SU-DHL-6 (cell line): ENCODE results near the gene CATSPER4.

Experiments used
- EZH2phosphoT487 ChIP-seq: fragments of 200-600 bp; sonication (generic), shearing (Covaris generic); conservative IDR thresholded peaks from 2 replicates; pipeline ENCODE4 v1.6.1; 2018; ENCODE audit warnings: mild to moderate bottlenecking, antibody characterized with exemption, low read length, moderate library complexity, mixed read lengths
- TF ChIP-seq, protein P1 (sequence below): fragments of 200-600 bp; sonication (generic); IDR thresholded peaks from one replicate; pipeline ENCODE4 v1.5.1; 2017; ENCODE audit warnings: antibody characterized with exemption, mild to moderate bottlenecking, low read length, moderate library complexity; ENCODE audit not compliant: insufficient read depth, poor library complexity, severe bottlenecking

DNA sequence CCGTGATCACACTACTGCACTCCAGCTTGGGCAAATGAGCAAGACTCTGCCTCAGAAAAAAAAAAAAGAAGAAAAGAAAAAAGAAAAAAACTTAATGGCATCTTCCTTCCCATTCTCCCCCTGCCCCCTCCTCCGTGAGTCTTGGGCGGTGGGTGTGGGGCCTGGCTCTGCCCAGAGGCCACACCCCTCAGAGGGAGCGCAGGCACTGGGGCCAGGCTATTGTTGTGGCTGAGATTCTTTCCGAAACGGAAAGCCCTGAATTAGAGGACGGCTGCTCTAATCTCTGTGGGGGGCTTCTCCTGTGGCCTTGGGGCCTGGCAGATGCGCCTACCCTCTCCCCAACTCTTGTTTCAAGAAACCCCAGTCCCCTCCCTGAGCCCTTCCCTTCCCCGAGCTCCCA lies 35.7 kb upstream of the CATSPER4 start:
- TF ChIP-seq, protein P1, sequence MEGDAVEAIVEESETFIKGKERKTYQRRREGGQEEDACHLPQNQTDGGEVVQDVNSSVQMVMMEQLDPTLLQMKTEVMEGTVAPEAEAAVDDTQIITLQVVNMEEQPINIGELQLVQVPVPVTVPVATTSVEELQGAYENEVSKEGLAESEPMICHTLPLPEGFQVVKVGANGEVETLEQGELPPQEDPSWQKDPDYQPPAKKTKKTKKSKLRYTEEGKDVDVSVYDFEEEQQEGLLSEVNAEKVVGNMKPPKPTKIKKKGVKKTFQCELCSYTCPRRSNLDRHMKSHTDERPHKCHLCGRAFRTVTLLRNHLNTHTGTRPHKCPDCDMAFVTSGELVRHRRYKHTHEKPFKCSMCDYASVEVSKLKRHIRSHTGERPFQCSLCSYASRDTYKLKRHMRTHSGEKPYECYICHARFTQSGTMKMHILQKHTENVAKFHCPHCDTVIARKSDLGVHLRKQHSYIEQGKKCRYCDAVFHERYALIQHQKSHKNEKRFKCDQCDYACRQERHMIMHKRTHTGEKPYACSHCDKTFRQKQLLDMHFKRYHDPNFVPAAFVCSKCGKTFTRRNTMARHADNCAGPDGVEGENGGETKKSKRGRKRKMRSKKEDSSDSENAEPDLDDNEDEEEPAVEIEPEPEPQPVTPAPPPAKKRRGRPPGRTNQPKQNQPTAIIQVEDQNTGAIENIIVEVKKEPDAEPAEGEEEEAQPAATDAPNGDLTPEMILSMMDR: no peak
- no peak for TF ChIP-seq EZH2phosphoT487
